Astrocyte of the cerebellum (primary cell): ENCODE data around the gene NOL12.

Source experiments
- DNase-seq: peaks from one replicate; pipeline ENCODE4 v3.0.0-alpha.2; 2011; ENCODE audit warnings: low read depth
- H3K4me3 ChIP-seq: 2 replicates; pipeline ENCODE4 v1.5.1; 2011; ENCODE audit warnings: mild to moderate bottlenecking, low read depth, low read length, moderate library complexity
- CTCF ChIP-seq: IDR thresholded peaks from 2 replicates; pipeline ENCODE4 v1.5.1; 2012; ENCODE audit warnings: low read length, low read depth, moderate library complexity, mild to moderate bottlenecking; ENCODE audit errors: missing control alignments
- in situ Hi-C: cut with HindIII; loops from 2 replicates; pipeline ENCODE4 v1.10.0; 2017; ENCODE audit warnings: low sequenced_read_pairs

NOL12 gene

GRCh38 chr22:37659897-37660708, 26.0 kb upstream of the NOL12 start:
- peak overlapping the region; percentile 61 for H3K4me3 ChIP-seq
- in situ Hi-C loops: no loop called here
- TF ChIP-seq CTCF: no peak
- DNase-seq: no peak

DNA sequence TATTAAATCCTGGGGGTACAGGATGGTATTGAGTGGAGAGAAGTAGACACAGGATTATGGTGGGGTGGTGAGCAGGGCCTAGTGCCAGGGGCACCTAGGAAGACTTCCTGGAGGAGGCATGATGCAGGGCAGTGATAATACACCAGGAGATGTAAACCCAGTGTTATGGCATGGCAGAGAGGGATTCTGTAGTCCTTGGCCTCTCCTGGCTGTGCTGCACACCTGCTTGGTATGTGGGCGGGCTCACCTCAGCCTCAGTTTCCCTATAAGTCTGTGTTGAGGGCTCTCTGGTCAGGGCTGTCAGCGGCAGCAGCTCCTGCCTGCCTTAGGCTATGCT, 25.5 kb upstream of the NOL12 start:
- TF ChIP-seq CTCF: no peak
- in situ Hi-C loops: no loop called here
- DNase-seq: no peak
- no peak overlapping the region for H3K4me3 ChIP-seq

DNA sequence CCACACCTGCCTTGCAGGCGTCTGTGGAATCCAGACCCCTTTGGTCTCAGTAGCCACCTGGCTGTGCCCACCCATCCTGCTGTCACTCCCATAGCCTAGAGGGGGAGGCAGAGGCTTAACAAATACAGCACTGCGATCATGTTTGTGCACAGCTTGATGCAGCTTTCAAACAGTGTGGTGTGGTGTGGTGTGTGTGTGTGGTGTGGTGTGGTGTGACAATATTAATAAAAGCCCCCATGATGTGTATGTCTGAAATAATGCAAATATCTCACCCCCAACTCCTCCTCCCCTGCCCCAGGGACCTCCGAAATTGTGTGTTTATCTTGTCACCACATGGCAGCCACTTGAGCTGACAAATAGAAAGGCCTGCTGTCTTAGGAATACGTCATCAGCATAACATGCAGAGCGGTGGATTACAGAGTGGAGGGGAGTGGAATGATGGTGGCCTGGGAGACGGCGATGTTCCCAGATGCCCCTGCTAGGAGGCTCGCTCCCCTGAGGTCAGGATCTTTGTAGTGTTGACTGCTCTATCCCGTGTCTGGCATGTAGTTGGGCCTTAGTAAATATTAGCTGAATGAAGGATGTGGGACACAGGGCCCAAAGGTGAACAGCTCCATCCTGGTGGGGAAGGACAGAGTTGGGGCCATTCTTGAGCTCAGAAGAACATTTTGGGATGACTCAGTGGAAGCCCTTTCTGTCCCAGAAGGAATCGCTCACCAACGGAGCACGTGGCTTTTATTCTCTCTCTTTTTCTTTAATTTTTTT, 24.8 kb upstream of the NOL12 start:
- in situ Hi-C loops: no loop called here
- no peak overlapping the region for H3K4me3 ChIP-seq
- peak; percentile 43 for DNase-seq
- TF ChIP-seq CTCF: peak; percentile 69

DNA sequence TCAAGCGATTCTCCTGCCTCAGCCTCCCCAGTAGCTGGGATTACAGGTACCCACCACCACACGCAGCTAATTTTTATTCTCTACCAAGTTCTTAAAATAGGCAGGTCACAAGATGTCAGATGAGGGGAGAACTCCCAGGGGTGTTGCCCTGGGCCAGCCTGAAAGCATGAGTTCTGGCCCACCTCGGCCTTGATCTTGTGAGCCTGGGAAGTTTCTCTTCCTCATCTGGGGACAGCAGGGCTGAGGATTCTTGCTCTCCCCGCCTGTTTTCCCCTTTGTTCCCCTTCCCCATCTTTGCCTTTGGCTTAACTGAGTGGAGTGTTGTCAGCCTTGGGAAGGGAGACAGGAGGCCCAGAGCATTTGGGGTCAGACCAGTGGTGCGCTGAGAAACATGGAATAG, 24.1 kb upstream of the NOL12 start:
- no peak for TF ChIP-seq CTCF
- no peak for DNase-seq
- in situ Hi-C loops: no loop called here
- H3K4me3 ChIP-seq: no peak overlapping the region

DNA sequence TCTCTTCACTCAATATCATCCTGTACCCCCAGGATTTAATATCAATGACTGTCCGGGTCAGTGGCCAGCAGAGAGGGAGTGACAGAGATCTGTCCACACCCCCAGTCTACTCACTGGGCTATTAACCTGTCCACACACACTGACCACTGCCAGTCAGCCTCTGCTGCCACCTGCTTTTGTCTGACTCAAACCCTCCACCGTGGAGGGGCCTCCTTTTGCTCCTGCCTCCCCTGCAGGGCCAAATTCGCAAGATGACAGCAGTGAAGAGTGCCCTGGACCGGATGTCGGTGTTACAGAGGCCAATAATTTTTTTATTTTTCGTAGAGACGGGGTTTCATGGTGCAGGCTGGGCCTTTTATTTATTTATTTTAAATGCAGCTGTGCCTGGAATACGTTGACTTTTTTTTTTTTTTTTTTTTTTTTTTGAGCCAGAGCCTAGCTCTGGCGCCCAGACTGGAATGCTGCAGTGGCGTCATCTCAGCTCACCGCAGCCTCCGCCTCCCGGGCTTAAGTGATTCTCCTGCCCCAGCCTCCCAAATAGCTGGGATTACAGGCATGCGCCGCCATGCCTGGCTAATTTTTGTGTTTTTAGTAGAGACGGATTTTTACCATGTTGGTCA, 22.5 kb upstream of the NOL12 start:
- no peak for DNase-seq
- TF ChIP-seq CTCF: no peak
- H3K4me3 ChIP-seq: no peak overlapping the region
- in situ Hi-C loops: no loop called here

DNA sequence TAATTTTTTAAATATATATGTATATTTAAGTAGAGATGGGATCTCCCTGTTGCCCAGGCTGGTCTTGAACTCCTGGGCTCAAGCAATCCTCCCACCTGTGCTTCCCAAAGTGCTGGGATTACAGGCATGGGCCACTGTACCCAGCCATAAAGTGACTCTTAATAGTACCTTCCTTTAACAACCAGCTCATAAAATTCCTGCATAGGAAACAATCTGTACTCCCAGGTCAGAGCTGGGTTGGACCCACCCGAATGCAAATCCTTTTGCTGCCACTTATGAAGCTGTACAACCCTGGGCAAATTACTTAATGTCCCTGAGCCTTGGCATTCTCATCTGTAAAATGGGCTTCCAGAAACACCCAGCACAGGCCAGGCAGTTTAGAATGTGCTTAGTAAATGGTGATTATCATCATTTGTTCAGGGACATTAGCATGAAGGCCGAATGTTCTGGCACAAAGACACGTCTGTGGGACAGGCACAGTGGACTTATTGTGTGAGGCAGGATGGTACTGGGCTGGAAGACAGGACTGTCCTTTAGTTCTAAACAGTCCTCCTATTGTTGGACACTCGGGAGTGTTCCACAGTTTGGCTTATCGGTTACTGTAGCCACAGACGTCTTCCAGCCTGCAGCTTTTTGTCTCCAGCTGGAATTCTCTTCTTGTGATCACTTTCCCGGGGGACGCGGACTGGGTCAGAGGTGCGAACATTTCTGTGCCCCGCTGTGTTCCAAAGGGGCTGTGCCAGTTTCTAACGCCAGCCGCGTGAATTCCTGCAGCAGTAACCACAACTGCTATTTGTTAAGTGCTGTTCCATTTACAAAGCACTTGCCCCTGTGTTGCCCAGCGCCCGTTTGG, 21.7 kb upstream of the NOL12 start:
- in situ Hi-C loops: no loop called here
- TF ChIP-seq CTCF: no peak
- no peak for DNase-seq
- no peak overlapping the region for H3K4me3 ChIP-seq
